Stimulated activated CD8-positive, alpha-beta memory T cell treated with anti-CD3 and anti-CD28 coated beads, Interleukin-4, amount 100 ng/mL, for 1 hour (primary cell): ENCODE results near the gene ADARB2.

Experiments used
- DNase-seq, 2 donors: peaks; one replicate each; pipeline ENCODE4 v3.0.0-alpha.2; 2020; ENCODE audit warnings: low read depth in 2 of 2, low spot score in 1 of 2

The ADARB2 gene

DNA sequence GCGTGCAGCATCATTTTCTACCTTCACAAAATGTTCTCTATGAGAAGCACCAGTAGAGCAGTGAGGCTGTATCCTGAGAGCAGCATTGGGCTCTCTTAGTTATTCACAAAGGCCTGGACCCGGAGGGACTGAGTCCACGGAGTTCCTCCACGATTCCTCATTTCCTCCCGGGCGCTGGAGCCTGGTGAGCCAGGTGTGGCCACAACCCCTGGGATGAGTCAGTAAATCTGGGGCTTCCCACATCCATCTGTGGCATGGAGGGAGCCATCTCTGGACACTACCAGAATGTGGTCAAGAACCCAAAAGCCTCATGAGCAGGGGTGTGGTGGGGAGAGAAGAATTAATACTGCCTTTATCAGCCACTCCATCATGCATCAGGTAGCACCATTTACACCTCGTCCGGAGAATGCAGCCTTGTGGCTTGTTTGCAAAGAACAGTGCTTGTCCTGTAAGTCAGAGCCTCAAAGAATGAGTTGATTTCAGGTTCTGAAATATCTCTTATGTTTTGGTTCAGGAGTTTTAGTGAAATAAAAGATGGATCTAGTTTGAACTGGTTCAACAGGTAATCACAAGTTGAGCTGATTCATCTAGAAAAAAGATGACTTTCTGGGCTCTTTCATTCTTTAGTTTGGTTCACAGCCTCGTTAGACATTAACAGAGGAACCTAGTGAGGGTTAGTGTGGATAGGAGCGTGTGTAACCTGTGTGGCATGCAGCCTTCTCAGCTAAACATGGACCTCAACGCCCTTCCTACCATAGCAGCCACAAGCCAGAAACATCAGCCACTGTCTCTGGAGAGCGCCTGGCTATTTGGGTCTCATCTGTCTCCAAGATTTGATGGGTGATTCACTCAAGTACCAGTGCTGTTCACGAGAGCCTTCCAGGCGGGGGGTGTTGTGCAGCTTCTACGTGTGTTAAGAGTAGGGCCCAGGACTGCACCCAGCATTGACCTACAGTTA is 586.0 kb downstream of the ADARB2 start:
- no peak for DNase-seq

DNA sequence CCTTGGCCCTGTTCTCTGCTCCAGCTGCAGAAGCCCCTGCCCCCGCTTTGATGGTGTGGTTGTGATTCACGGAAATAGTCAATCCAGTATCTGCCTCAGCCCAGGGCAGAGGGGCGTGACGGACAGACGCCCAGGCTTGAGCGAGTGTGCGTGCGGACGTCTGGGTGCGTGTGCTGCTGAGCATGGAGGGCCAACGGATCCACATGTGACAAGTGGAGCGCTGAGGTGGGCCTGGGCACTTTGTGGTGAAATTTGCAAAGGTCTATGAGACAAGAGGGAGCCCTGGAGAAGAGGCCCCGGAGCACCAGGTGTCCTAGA is 586.7 kb downstream of the ADARB2 start:
- DNase-seq, result no peak

DNA sequence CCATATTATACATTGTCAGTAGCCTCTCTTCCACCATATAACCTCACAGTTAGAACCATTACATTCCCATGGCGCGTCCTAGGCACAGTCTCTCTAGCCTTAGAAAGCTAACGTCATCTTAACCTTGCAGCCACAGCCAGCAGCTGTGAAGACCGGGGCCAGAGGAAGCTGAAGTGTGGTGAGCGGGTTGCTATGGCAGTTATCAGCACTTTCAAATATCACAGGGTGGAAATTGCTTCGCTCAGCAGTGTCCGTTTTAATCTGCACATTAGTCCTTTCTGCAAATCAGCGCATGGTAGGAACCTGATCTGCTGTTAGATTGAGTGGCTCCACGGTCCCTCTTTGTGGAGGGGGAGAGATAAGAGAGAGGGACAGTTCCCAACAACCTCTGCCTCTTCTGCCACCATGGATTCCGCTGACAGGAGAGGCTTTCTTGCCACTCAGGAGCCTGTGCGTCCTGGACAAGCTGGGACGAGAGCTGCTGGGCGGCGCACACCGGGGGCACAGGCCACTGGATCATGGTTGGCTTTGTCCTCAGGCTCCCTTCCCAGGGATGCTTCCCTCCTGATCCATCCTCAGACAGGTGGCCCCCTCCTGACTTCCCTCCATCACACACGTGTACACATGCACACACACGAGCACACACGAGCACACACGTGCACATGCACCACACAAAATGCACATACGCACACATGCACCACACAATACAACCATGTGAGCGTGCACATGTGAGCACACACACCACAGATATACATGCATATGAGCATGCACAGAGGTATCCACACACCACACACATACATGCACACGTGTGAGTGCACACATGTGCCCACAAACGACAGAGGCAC is 587.3 kb downstream of the ADARB2 start:
- DNase-seq, result no peak

DNA sequence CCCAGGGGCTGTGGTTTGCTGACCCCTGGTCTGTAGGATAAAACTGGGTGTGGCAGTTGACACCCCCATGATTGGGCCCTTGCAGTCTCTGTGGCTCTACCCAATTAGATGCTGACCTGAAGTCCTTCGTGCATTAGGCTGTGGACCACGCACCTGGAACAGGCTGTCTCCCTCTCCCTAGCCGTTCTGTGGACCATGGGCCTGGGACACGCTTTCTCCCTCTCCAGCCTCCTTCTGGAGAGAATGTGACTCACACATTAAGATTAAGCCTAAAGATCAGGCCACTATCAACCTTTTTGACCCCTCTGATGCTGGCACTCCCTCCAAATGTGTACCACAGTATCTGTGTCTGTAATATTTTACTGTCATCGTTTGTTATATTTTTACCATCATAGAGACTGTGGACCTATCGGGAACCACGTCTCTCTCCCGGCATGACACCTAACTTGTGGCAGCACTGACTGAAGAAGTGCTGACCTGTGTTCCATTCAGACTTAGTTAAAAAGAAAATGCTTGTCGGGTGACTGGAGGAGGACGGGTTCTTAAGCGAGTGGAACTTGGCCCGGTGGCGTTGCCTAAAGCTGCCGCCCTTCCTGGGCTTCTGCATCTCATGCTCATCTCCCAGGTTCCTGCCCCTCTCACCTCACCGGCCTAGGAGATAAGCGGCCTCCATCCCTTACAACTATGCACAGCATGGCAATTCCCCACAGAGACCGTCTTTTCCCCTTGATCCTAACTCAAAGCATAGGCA is 588.3 kb downstream of the ADARB2 start:
- no peak for DNase-seq

DNA sequence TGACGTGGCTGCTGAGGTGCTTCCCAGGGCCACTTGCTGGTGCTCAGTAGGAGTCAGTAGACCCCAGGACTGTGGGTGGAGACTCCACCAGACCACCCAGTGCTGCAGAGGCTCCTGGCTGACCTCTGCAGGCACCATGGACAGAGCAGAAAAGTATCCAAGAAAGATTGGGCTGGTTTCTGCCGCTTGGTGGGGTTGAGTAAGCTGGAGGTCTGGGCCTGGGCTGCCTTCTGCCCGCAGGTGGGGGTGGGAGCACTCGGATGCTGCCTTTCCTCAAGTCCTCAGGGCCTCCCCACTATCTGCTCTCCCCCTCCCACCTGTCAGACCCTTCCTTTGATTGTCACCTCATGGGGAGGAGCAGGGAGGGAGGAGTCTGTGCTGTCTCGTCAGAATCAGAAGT is 589.5 kb downstream of the ADARB2 start:
- DNase-seq, result no peak

DNA sequence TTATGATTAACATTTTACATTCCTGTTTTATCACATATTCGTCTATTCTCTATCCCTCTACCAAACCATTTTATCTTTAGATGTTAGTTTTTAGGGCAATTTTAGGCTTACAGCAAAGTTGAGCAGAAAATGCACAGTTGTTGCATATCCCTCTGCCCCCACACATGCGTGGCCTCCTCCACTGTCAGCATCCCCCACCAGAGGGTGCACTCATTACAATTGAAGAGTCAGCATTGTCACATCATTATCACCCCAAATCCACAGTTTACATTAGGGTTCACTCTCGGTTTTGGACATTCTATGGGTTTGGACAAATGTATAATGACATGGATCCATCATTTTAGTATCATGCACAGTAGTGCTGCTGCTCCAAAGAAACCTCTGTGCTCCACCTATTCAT is 594.7 kb downstream of the ADARB2 start:
- DNase-seq, result no peak

DNA sequence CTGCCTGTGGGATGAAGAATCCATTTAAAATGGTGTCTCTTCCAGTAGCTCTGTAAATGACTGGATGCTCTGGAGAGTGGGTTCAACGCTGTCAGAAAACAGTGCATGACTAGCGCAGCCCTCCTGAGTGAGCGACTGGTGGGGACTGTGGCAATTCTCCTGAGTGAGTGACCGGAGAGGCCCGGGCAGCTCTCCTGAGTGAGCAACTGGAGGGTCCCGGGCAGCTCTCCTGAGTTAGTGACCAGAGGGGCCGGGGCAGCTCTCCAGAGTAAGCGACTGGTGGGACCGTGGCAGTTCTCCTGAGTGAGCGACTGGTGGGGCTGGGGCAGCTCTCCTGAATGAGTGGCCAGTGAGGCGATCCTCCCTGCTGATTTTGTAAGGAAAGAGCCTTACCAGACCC is 595.6 kb downstream of the ADARB2 start:
- DNase-seq, result no peak

DNA sequence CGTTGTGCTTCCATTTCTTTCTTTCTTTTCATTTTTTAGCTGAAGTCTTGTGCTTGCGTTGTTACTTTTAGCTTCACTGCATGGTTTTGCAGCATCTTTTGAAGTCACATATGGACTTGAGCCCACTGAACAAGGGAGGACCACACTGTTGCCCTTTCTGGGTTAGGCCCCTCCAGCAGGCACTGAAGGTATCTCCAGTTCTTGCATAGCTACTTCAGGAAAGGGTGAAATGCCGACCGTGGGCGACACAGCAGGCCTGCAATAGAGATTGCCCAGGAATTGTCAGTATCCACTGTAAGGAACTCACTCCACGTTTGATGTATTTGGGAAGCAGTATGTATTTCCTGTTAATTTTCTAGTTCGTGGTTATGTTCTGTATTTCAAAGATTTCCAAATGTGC is 596.1 kb downstream of the ADARB2 start:
- no peak for DNase-seq

DNA sequence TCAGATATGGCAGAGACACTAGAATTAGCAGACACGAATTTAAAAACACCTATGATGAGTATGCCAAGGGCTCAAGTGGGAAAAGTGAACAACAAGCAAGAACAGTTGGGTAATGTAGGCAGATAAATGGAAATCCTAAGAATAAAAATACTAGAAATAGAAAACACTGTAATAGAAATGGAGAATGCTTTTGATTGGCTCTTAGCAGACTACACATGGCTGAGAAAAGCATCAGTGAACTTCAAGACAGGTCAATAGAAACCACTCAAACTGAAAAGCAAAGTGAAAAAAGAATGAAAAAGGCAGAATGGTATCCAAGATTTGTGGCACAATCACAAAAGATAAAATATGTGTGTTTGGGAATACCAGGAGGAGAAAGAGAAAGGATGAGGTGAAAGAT is 598.8 kb downstream of the ADARB2 start:
- no peak for DNase-seq

DNA sequence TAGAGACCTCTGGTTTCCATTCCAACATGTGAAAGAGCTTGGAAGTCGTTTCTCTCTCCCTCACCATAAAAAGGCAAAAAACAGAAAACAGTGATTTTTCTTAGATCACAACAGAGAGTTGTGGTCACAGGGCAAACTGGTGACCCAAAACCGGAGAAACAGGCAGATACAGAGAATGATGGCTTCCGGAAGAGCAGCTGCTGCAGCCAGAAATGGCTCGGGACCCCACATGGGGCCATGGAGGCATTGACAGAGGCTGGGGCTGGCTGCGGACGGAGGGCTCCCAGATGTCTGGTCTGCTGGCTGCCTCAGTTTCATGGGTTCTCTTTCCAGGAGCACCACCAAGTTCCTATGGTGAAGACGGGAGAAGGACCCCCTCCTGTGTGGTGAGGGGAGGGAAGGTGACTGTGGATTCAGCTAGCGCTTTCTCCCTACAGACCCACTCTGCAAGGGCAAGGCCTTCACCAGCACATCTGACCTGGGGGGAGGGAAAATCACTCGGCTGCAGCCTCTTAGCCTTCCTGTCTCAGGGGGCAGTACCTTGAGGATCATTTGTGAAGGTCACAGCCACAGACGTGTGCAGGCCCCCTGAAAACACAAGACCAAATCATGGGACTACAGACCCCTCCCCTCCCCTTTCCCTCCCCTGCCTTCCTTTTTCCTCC is 599.7 kb downstream of the ADARB2 start:
- DNase-seq, result no peak

DNA sequence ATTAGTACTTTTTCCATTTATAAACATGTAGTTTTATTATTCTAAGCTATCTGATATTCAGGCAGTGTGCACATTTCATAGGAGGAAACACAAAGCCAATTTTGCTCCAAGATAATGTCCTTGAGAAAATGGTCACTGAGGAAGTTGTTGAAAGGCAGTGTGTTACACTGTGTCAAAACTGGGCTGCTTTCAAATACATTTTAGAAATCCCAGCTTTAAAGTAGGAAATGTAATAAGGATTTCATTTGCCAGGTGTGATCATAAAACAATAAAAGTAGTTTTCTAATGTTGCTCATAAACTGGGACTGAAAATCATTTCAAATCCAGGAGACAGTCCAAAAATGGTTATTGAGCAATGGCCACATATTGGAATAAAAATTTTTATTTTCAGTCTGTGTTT is 601.1 kb downstream of the ADARB2 start:
- DNase-seq, result no peak

DNA sequence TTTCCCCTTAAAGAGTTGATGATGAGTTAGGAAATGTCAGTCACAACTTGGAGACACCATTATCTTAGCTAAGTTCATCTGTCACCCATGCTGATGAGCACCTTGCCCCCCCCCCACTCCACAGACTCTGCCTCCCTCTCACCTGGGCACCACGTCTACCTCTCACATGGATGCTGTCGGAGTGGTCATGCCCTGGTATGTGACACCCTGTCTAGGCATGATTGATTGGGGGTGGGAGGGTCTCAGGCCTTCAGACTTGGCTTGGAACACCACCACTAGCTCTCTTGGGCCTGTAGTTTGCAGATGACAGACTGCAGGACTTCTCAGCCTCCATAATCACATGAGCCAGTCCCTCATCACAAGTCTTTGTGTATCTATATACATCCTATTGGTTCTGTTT is 603.2 kb downstream of the ADARB2 start:
- no peak for DNase-seq

DNA sequence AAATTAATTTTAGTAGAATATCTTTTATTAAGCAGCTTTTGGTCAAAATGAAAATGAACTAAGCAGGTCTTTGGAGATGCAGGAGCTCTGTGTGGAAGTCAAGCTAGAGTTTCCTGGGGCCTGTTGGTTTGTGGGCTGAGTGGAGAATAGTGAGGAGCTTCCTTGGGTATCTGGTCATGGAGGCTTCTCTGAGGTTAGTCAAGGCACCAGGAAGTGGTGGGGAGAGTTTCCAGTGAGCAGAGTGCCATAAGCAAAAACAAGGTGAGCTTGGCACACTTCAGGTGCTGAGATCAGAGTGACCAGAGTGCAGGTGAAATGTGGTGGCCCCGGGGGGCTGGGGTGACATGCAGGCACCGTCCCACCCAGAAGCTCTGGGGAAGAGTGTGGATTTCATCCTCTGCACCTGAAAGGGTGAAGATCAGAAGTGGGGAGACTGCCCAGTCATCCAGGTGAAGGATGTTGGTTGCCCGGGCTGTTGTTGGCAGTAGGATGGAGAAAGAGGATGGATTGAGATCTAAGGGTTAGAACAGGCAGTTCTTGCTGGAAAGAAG is 603.8 kb downstream of the ADARB2 start:
- DNase-seq, result no peak

DNA sequence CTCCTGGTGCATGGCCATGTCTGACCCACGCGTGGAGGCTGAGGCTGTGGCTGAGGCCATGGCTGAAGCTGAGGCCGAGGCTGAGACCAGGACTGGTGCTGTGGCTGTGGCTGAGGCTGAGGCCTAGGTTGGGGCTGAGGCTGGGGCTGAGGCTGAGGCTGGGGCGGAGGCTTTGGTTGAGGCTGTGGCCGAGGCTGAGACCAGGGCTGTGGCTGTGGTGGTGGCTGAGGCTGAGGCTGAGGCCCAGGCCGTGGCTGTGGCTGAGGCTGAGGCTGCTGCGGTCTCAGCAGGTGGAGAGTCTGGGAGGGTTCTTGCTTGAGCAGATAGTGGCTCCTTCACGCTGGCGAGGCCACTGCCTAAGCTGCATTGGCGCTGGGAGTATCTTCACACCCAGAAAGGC is 604.7 kb downstream of the ADARB2 start:
- DNase-seq, result no peak

DNA sequence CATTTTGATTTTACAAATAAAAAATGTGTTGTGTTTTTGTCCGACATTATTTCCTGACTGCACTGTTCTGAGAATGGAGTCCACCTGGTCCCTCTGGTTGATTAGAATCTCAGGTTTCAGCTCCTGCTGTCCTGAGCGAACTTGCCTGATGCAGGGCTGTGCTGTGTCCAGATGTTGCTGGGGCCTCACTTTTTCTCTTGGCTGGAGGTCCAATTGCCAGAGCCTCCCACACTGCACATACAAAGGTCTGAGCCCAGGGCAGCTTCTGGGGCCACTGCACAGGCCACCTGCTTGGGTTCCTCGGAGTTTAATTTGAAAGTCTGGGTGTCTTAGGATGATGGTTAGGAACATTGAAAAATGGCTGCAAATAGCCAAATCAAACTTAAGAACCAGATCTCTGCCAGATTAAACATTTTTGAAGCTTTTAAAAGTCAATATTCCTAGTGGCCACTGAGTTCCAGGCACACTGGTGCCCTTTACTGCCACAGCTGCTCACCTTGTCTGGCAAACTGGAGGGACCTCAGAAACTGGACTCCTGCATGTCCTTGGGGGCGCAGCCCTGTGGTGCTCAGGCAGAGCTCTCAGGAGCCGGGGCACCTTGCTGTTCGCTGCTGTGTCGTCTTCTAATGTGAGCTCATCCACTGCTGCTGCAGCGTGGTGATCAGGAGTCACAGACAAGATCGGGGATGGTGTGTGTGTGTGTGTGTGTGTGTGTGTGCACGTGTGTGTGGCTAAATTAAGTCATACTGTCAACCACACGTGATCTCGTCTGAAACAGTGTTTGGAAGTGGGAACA is 606.1 kb downstream of the ADARB2 start:
- DNase-seq, result no peak

DNA sequence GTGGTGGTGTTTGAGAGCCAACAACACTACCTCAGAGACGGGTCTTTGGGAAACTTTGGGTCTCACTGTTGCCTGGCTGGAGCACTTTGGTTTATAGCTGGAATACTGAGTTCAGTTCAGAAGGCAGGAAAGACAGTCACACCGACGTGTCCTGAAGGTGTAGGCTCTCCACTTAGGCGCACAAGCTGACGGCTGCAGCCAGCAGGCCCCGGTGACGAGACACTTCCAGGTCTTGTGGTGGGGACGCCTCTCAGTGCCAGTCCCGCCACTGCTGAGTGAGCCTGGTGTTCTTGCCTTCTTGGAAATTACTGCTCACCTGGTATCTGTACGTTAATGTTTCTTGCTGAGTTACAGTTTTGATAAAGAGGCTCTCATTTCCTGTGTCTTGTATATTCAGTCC is 607.1 kb downstream of the ADARB2 start:
- DNase-seq, result no peak

DNA sequence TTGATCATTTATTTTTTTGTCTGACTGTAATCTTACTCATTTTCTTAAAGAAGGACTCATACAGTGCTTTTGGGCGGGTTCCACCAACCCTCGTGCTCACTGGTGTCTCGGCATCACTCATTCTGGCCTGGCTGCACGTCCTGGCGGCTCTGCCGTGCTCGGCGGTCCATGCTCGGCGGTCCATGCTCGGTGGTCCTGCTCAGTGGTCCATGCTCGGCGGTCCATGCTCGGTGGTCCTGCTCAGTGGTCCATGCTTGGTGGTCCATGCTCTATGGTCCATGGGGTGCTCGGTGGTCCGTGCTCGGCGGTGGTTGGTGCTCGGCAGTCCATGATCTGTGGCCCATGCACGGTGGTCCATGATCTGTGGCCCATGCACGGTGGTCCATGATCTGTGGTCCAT is 608.7 kb downstream of the ADARB2 start:
- no peak for DNase-seq

DNA sequence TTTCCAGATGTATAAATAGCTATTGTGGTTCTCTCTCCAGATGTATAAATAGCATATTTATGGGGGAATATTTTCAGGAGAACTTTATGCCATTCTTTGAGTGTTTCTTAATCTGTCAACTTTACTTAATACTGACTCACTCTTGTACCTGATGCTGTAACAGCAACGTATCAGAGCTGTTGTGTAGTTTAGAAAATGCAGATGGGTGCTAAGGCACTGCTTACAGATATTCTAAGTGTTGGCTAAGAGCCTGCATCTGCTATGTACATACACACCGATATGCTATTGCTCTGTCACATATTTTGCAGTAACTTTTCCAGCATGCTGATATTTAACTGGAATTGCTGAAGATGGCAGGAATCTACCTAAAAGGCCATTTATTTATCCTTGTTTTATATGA is 609.2 kb downstream of the ADARB2 start:
- DNase-seq, result no peak

DNA sequence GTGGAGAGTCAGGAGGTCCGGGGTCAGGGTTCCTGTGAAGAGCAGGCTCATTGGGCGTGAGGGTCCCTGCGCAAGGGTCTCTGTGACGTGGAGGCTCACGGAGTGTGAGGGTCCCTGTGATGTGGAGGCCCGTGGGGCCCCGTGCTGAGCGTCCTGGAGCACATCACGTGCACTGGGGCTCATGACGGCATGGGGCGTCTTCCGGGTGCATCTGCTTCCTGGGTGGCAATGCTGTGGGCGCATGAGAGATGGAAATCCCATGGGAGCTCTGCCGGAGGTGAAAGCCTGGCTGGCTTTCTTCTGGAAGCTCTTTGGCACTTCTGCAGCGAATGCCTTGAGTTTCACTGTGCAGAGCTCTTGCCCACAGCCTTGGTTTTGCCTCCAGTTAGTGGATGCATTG is 609.7 kb downstream of the ADARB2 start:
- no peak for DNase-seq
